HepG2 (cell line): Measurements from ENCODE around the gene LRRC45. TPM values are rescaled to one million over a fixed set of nuclear protein-coding genes. Genes with fewer than 3 reads are reported as not detected.

ENCODE experiments used
- ELF4 ChIP-seq: sonication (generic); formaldehyde crosslinking; IDR thresholded peaks from 2 replicates; pipeline ENCODE4 v1.5.0; 2020; ENCODE audit warnings: missing genetic modification reagents, mild to moderate bottlenecking, moderate library complexity, borderline replicate concordance
- FOXM1 ChIP-seq: sonication (generic); formaldehyde crosslinking; IDR thresholded peaks from 2 replicates; pipeline ENCODE4 v1.5.0; 2020; ENCODE audit warnings: missing genetic modification reagents
- KLF11 ChIP-seq: IDR thresholded peaks from 2 replicates; pipeline ENCODE4 v1.6.1; 2016; ENCODE audit warnings: missing compliant biosample characterization
- KMT2A ChIP-seq: sonication (generic); formaldehyde crosslinking; IDR thresholded peaks from 2 replicates; pipeline ENCODE4 v1.4.0; 2020; ENCODE audit warnings: missing genetic modification reagents
- MIER2 ChIP-seq: IDR thresholded peaks from 2 replicates; pipeline ENCODE4 v1.6.1; 2016; ENCODE audit warnings: missing biosample characterization, missing genetic modification reagents
- NBN ChIP-seq: fragments of 450-650 bp; conservative IDR thresholded peaks from 2 replicates; pipeline ENCODE4 v1.6.1; 2017
- SATB2 ChIP-seq: sonication (generic); formaldehyde crosslinking; IDR thresholded peaks from 2 replicates; pipeline ENCODE4 v1.5.0; 2020; ENCODE audit warnings: missing genetic modification reagents
- SIX4 ChIP-seq: sonication (generic); formaldehyde crosslinking; IDR thresholded peaks from 2 replicates; pipeline ENCODE4 v1.4.0; 2020; ENCODE audit warnings: missing genetic modification reagents
- SUZ12 ChIP-seq: fragments of 150-350 bp; IDR thresholded peaks from 2 replicates; pipeline ENCODE4 v1.6.1; 2014; ENCODE audit warnings: low read depth, low read length
- TAF1 ChIP-seq: sonication (generic); formaldehyde crosslinking; IDR thresholded peaks from 2 replicates; pipeline ENCODE4 v1.4.0; 2020; ENCODE audit warnings: missing genetic modification reagents
- TBX2 ChIP-seq: sonication (generic); formaldehyde crosslinking; IDR thresholded peaks from 2 replicates; pipeline ENCODE4 v1.5.0; 2020; ENCODE audit warnings: missing genetic modification reagents, mild to moderate bottlenecking, borderline replicate concordance
- THAP11 ChIP-seq: IDR thresholded peaks from 2 replicates; pipeline ENCODE4 v1.6.1; 2016; ENCODE audit warnings: missing biosample characterization, missing genetic modification reagents
- TOE1 ChIP-seq: sonication (generic); formaldehyde crosslinking; IDR thresholded peaks from 2 replicates; pipeline ENCODE4 v1.4.0; 2020; ENCODE audit warnings: mild to moderate bottlenecking, missing genetic modification reagents
- YEATS4 ChIP-seq: sonication (generic); formaldehyde crosslinking; IDR thresholded peaks from 2 replicates; pipeline ENCODE4 v1.4.0; 2020; ENCODE audit warnings: missing genetic modification reagents, borderline replicate concordance
- ZBTB40 ChIP-seq, 2 experiments: fragments of 450-650 bp in 1 of 2; sonication (generic) in 1 of 2; formaldehyde crosslinking in 1 of 2; IDR thresholded peaks; 2 replicates each; pipeline versions ENCODE4 v1.6.1 to v1.8.0; 2016 to 2022; ENCODE audit warnings: antibody characterized with exemption in 1 of 2, mild to moderate bottlenecking in 1 of 2, missing genetic modification reagents in 1 of 2
- ZNF235 ChIP-seq: sonication (generic); formaldehyde crosslinking; IDR thresholded peaks from 2 replicates; pipeline ENCODE4 v1.8.1; 2023; ENCODE audit warnings: mild to moderate bottlenecking, missing genetic modification reagents, borderline replicate concordance
- ZNF577 ChIP-seq: sonication (generic); formaldehyde crosslinking; IDR thresholded peaks from 2 replicates; pipeline ENCODE4 v1.4.0; 2020; ENCODE audit warnings: mild to moderate bottlenecking, low read depth, missing genetic modification reagents, borderline replicate concordance
- ZNF788 ChIP-seq: sonication (generic); formaldehyde crosslinking; IDR thresholded peaks from 2 replicates; pipeline ENCODE4 v1.5.0; 2020; ENCODE audit warnings: mild to moderate bottlenecking, missing genetic modification reagents, borderline replicate concordance
- polyA plus RNA-seq, 8 experiments: library from polyadenylated mRNA; depleted of rRNA in 3 of 8; stranded (reverse) in 7 of 8; unstranded in 1 of 8; fragments of >200 nt; fragmentation: Illumina TruSeq in 4 of 8; extraction: Trizol in 4 of 8; gene quantifications; 2 replicates each; pipeline versions ENCODE4 v1.2.1 to v1.2.3, GENCODE V29; 2011 to 2016; ENCODE audit warnings: low read depth in 4 of 8, missing spikeins in 1 of 8, mixed read lengths in 1 of 8; ENCODE audit not compliant: insufficient read depth in 1 of 8
- total RNA-seq, 5 experiments: library from RNA; depleted of rRNA; stranded (reverse); fragments of >200 nt; fragmentation: Illumina TruSeq; extraction: Trizol; gene quantifications; 2 replicates each; pipeline ENCODE4 v1.2.3, GENCODE V29; 2016; ENCODE audit warnings: low read depth in 1 of 5
- TF ChIP-seq, protein P1 (sequence below): sonication (generic); formaldehyde crosslinking; IDR thresholded peaks from 2 replicates; pipeline ENCODE4 v1.5.0; 2020; ENCODE audit warnings: mild to moderate bottlenecking, missing genetic modification reagents, borderline replicate concordance
- TF ChIP-seq, protein P2 (sequence below): sonication (generic); formaldehyde crosslinking; IDR thresholded peaks from 2 replicates; pipeline ENCODE4 v1.5.1; 2020; ENCODE audit warnings: missing genetic modification reagents, mild to moderate bottlenecking, borderline replicate concordance

Gene LRRC45
- total and polyA plus RNA-seq, 2 of the 13 experiments (the other 11 are each of a cell fraction or from before 2014, with no cell fraction given), result 11.6 to 48.1 TPM

GRCh38 chr17:81977211-81977808 is 45.8 kb upstream of the LRRC45 start, which contains the start of gene ASPSCR1 (continued):
- TF ChIP-seq ZNF577 (CRISPR knock-in tag) (no peak), YEATS4 (CRISPR knock-in tag) (peak; percentile 99), SATB2 (CRISPR knock-in tag) (no peak), MIER2 (no peak), SUZ12 (no peak), ZBTB40 (IDR thresholded peaks at IDR 0.05) (peak; percentile 99), ZBTB40 (CRISPR knock-in tag; IDR thresholded peaks at IDR 0.05) (peak; percentile 99), THAP11 (CRISPR knock-in tag) (peak; percentile 88), SIX4 (no peak), TBX2 (no peak; the same call in 1 of the 2 replicates), NBN (no peak), ELF4 (CRISPR knock-in tag) (peak; percentile 94), FOXM1 (CRISPR knock-in tag) (no peak), KLF11 (CRISPR knock-in tag) (no peak), KMT2A (CRISPR knock-in tag) (no peak; the same call in 1 of the 2 replicates), TOE1 (no peak), ZNF788 (CRISPR knock-in tag) (peak; percentile 74; the same call in 1 of the 2 replicates), TAF1 (CRISPR knock-in tag) (peak; percentile 75), ZNF235 (peak; percentile 71; the same call in 1 of the 2 replicates)
- TF ChIP-seq, protein P1, sequence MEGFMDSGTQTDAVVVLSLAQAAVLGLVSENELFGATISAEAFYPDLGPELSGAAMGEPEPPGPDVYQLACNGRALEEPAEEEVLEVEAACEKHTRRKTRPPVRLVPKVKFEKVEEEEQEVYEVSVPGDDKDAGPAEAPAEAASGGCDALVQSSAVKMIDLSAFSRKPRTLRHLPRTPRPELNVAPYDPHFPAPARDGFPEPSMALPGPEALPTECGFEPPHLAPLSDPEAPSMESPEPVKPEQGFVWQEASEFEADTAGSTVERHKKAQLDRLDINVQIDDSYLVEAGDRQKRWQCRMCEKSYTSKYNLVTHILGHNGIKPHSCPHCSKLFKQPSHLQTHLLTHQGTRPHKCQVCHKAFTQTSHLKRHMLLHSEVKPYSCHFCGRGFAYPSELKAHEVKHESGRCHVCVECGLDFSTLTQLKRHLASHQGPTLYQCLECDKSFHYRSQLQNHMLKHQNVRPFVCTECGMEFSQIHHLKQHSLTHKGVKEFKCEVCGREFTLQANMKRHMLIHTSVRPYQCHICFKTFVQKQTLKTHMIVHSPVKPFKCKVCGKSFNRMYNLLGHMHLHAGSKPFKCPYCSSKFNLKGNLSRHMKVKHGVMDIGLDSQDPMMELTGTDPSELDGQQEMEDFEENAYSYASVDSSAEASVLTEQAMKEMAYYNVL (CRISPR knock-in tag), result peak; percentile 67
- TF ChIP-seq, protein P2, sequence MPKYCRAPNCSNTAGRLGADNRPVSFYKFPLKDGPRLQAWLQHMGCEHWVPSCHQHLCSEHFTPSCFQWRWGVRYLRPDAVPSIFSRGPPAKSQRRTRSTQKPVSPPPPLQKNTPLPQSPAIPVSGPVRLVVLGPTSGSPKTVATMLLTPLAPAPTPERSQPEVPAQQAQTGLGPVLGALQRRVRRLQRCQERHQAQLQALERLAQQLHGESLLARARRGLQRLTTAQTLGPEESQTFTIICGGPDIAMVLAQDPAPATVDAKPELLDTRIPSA (CRISPR knock-in tag), result no peak
